ENCODE data around the gene TATDN3. TPM values are rescaled to one million over a fixed set of nuclear protein-coding genes. Genes with fewer than 3 reads are reported as not detected.

Gene TATDN3
- total and polyA plus RNA-seq, 9 of the 15 experiments (the other 6 are each of a cell fraction or from before 2014, with no cell fraction given): 18.3 to 79.9 (median 28.2) TPM

- TF ChIP-seq ATF4 (CRISPR knock-in tag; IDR thresholded peaks at IDR 0.05) (no peak), ZNF76 (CRISPR knock-in tag; IDR thresholded peaks at IDR 0.05; ENCODE audit: borderline replicate concordance) (no peak), GABPA (tag; conservative IDR thresholded peaks at IDR 0.05; ENCODE audit: low read depth) (no peak), ZNF592 (IDR thresholded peaks at IDR 0.05) (peak; percentile 68; the same call in 1 of the 2 replicates), MITF (IDR thresholded peaks at IDR 0.05) (no peak), ZNF695 (CRISPR knock-in tag; IDR thresholded peaks at IDR 0.05) (no peak), MTA3 (IDR thresholded peaks at IDR 0.05; ENCODE audit: borderline replicate concordance) (peak; percentile 30; the same call in 1 of the 2 replicates), LEF1 (IDR thresholded peaks at IDR 0.05) (no peak), ZBTB26 (CRISPR knock-in tag; IDR thresholded peaks at IDR 0.05) (no peak), ZNF3 (CRISPR knock-in tag; IDR thresholded peaks at IDR 0.05) (no peak), TRIM24 (IDR thresholded peaks at IDR 0.05) (no peak), ZNF408 (CRISPR knock-in tag; IDR thresholded peaks at IDR 0.05; ENCODE audit: low read depth) (no peak), L3MBTL2 (IDR thresholded peaks at IDR 0.05) (peak; percentile 34), SMARCC2 (IDR thresholded peaks at IDR 0.05; ENCODE audit: low read depth) (no peak), ZNF668 (CRISPR knock-in tag; IDR thresholded peaks at IDR 0.05) (no peak), CREM (IDR thresholded peaks at IDR 0.05; ENCODE audit: low read depth) (no peak), SAP30 (IDR thresholded peaks at IDR 0.05; ENCODE audit: borderline replicate concordance, insufficient read depth, low read depth, low read length, poor library complexity, severe bottlenecking) (peak; percentile 15), POLR2AphosphoS5 (IDR thresholded peaks at IDR 0.05; ENCODE audit: control insufficient read depth, insufficient read depth, low read depth, low read length) (no peak), HNRNPUL1 (IDR thresholded peaks at IDR 0.05; ENCODE audit: low read length) (no peak), SMAD3 (CRISPR knock-in tag; conservative IDR thresholded peaks at IDR 0.05) (no peak)
Observed at GRCh38 chr1:212858461-212859265, 67.0 kb downstream of the TATDN3 start (continued).
